ENCODE data around the gene GRID1. TPM values are rescaled to one million over a fixed set of nuclear protein-coding genes. Genes with fewer than 3 reads are reported as not detected.

Gene GRID1
- total RNA-seq, 1 experiment from 2014 or later = not detected

GRCh38 chr10:86337121-86337601 lies 29.4 kb downstream of the GRID1 start:
- H3F3A ChIP-seq (ENCODE audit: insufficient read depth, low read depth) = no peaks in the 10 kb centered on the region
- H4K20me1 ChIP-seq (ENCODE audit: insufficient read depth) = no peaks in the 10 kb centered on the region
- TF ChIP-seq EZH2 (IDR thresholded peaks at IDR 0.05; ENCODE audit: low read depth) (no peak), CTCF (conservative IDR thresholded peaks at IDR 0.05) (no peak)
- H2AFZ ChIP-seq = no peak overlapping the region
- H3K36me3 ChIP-seq (ENCODE audit: low read depth) = no peaks in the 10 kb centered on the region
- intact Hi-C loops (cut with micrococcal nuclease; ENCODE audit: unreplicated experiment) = no loop called here
- ChIA-PET CTCF (interaction anchor here (0.9 kb wide), 1 partner anchor 8 kb away, joined by 10 read pairs; no protein-coding TSS in a partner anchor), POLR2A (ENCODE audit: unreplicated experiment) (no interaction called here)
- BruUV-seq (replicated peaks) = no TSS peak
- H3K4me1 ChIP-seq (replicated peaks; ENCODE audit: insufficient read depth) = no peaks in the 10 kb centered on the region
- no peak overlapping the region for H3K27ac ChIP-seq
- peaks cover 5% of the 10 kb centered on the region; the same call in 1 of the 2 replicates for H3K27me3 ChIP-seq (ENCODE audit: insufficient read depth, low read depth)
- no peaks in the 10 kb centered on the region for H3K9me2 ChIP-seq (ENCODE audit: insufficient read depth)
- H3K79me2 ChIP-seq (ENCODE audit: low read depth) = no peaks in the 10 kb centered on the region
- H3K9me3 ChIP-seq (ENCODE audit: insufficient read depth, low read depth) = no peaks in the 10 kb centered on the region
- H3K4me3 ChIP-seq = no peak overlapping the region
- H3K4me2 ChIP-seq = no peak overlapping the region
- no peak for DNase-seq

GRCh38 chr10:86336341-86336740 lies 30.3 kb downstream of the GRID1 start:
- no peak for DNase-seq
- Histone ChIP-seq H3K4me3 (no peak overlapping the region), H2AFZ (no peak overlapping the region), H3K9me3 (ENCODE audit: insufficient read depth, low read depth) (no peaks in the 10 kb centered on the region), H3F3A (ENCODE audit: insufficient read depth, low read depth) (no peaks in the 10 kb centered on the region), H3K27me3 (ENCODE audit: insufficient read depth, low read depth) (peaks cover 10% of the 10 kb centered on the region; the same call in 1 of the 2 replicates), H3K27ac (no peak overlapping the region), H4K20me1 (ENCODE audit: insufficient read depth) (no peaks in the 10 kb centered on the region), H3K4me1 (replicated peaks; ENCODE audit: insufficient read depth) (no peaks in the 10 kb centered on the region), H3K9me2 (ENCODE audit: insufficient read depth) (no peaks in the 10 kb centered on the region), H3K36me3 (ENCODE audit: low read depth) (no peaks in the 10 kb centered on the region), H3K4me2 (no peak overlapping the region), H3K79me2 (ENCODE audit: low read depth) (no peaks in the 10 kb centered on the region)
- POLR2A ChIA-PET (ENCODE audit: unreplicated experiment) = no interaction called here
- intact Hi-C loops (cut with micrococcal nuclease; ENCODE audit: unreplicated experiment) = no loop called here
- BruUV-seq (replicated peaks) = no TSS peak
- CTCF ChIA-PET = no interaction called here
- TF ChIP-seq CTCF (conservative IDR thresholded peaks at IDR 0.05) (no peak), EZH2 (IDR thresholded peaks at IDR 0.05; ENCODE audit: low read depth) (no peak)

- Histone ChIP-seq H3K4me2 (no peak overlapping the region), H2AFZ (no peak overlapping the region), H3K79me2 (ENCODE audit: low read depth) (no peaks in the 10 kb centered on the region), H3F3A (ENCODE audit: insufficient read depth, low read depth) (no peaks in the 10 kb centered on the region), H3K9me2 (ENCODE audit: insufficient read depth) (no peaks in the 10 kb centered on the region), H3K4me1 (replicated peaks; ENCODE audit: insufficient read depth) (no peaks in the 10 kb centered on the region), H3K36me3 (ENCODE audit: low read depth) (no peaks in the 10 kb centered on the region), H3K9me3 (ENCODE audit: insufficient read depth, low read depth) (no peaks in the 10 kb centered on the region), H3K27me3 (ENCODE audit: insufficient read depth, low read depth) (peaks cover 10% of the 10 kb centered on the region; the same call in 1 of the 2 replicates), H3K4me3 (no peak overlapping the region), H3K27ac (no peak overlapping the region), H4K20me1 (ENCODE audit: insufficient read depth) (no peaks in the 10 kb centered on the region)
- BruUV-seq (replicated peaks) = no TSS peak
- ChIA-PET CTCF (no interaction called here), POLR2A (ENCODE audit: unreplicated experiment) (no interaction called here)
- intact Hi-C loops (cut with micrococcal nuclease; ENCODE audit: unreplicated experiment) = no loop called here
- TF ChIP-seq EZH2 (IDR thresholded peaks at IDR 0.05; ENCODE audit: low read depth) = no peak
- TF ChIP-seq CTCF (conservative IDR thresholded peaks at IDR 0.05) = no peak
- DNase-seq = no peak
These were observed 30.8 kb downstream of the GRID1 start for GRCh38 chr10:86335831-86336230.
